Fibroblast of skin of back (primary cell): ENCODE results near the gene DTX1.

ENCODE experiments used
- DNase-seq: peaks from one replicate; pipeline ENCODE4 v3.0.0-alpha.2; 2013

DTX1 gene

DNA sequence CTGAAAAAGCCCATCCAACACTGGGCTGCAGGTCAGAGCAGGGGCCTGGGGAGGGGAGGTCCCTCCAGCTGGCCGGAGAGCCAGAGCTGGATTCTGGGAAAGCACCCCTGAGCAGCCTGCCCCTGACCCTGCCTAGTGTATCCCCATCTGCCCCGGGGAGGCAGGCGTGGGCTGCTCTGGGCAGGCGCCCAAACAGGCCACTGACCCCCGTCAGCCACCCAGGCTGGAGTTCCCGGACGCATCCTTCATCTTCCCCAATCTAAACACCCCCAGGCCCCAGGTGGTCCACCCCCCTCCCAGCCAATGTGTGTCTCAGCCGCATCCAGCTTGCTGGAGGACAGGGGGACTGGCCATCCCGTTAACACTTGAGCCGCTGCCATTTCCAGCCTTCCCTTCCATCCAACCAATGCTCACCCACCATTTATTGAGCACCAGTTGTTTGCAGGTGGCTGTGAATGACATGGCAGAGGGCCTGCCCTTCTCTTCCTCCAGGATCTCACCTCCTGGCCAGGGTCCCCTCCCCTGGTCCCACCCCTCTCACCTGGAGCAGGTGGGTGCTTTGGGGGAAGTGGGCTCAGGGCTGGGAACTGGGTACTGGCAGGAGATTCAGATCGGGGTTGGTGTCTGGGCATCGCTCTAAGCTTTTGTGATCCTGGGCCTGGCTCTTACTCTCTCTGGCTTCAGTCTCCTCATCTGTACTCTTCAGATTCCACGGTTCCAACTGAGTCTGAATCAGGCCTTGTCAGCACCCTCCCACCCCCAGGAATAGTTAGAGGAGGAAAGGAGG lies 743 bp upstream of the DTX1 start:
- no peak for DNase-seq

DNA sequence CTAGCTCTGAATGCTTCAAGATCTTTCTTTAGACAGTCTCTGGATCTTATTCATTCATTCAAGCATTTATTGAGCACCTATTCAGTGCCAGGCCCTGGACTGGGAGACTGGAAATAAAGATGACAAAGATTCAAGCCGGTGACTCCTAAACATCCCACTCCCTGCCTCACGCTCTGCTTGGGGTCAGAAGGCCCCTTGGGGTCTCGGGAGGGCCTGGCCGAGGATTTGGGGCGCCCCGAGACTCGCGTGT lies 224 bp upstream of the DTX1 start:
- no peak for DNase-seq

DNA sequence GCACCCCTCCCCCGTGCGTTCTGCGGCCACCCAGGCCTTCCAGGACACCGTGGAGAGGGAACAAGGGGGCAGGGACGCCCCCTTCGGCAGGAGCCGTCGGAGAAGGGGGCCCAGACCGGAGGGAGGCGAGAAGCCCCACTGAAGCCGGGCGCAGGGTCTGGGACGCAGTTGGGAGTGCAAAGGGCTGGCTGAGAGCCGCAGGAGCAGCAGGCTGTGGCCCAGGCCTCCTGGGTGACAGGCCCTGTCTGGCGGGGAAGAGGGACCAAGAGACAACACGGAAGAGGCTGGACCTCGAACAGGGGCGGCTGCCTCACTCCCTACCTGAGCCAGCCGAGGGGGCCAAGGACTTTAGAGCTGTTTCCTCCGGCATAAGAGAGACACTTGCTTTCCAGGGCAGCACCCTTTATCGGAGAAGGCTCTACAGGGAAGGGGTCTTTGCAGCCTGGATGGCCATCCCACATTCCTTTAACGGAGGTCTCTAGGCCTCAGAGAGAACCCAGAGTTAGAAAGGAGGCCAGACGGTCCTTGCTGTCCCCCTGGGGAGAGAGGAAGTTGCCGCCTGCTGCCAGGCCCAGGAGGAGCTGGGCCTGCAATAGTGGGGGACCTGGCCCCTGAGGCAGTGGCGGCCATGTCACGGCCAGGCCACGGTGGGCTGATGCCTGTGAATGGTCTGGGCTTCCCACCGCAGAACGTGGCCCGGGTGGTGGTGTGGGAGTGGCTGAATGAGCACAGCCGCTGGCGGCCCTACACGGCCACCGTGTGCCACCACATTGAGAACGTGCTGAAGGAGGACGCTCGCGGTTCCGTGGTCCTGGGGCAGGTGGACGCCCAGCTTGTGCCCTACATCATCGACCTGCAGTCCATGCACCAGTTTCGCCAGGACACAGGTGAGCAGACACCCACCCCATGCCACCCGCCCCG lies 1.3 kb downstream of the DTX1 start:
- no peak for DNase-seq

DNA sequence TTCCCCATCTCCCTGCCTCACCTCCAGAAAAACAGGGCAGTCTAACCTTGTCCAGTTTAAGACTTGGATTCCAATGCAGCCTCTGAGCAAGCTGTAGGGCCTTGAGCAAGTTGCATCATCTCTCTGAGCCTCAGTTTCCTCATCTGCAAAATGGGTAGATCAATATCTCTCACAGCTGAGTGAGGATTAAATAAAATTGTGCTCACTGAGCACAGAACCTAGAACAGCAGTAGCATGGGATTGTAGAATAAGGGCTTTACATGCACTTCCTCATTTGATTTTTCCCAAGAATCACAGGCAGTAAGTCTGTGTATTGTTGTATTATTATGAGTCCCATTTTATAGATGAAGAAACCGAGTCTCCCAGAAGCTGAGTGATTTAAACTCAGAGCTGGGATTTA lies 2.0 kb downstream of the DTX1 start:
- no peak for DNase-seq

DNA sequence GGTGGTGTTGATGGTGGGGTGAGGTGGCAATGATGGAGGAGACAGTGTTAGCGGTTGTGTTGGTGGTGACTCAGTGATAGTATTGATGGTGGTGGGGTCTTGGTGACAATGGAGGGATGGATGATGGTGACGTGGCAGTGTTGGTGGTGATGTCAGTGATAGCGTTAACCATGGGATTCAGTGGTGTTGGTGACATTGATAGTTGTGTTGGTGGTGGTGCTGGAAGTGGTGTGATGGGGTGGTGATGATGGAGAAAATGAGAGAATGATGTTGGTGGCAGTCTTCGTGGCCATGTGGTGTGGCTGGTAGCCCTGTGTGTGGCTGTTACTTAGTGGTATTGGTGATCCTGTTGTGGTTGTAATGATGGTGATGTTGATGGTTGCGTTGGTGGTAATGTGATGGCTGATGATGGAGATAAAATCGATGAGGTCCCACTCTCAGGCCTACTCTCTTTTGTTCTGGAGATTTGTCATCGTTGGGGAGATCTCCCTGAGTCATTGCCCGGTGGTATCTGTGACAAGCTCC lies 2.6 kb downstream of the DTX1 start:
- DNase-seq, result no peak

DNA sequence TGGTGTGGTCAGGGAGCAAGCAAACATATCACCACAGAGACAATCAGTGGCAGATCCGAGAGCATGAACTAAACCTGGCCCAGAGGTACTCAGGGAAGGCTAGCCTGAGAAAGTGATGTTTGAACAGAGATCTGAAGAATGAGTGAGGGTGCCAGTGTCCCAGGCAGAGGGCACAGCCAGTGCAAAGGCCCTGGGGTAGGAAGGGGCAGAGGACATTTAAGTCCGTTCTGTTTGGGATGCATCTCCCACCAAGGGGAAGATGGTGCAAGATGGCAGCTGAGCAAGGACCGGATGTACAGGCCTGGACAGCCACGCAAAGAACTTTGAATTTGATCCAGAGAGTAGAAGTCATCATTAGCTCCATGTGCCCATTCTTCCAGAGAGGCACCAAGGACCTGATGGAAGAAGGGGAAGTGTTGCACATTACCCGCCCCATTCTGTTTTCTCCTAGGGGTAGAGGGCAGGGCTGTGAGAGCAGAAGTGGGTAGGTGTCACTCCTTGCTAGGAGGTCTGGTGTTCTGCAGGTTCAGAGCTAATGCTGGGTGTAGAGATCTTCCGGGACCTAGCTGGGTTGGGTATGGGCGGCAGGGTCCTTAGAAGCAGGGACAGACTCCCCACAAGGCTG lies 3.9 kb downstream of the DTX1 start:
- no peak for DNase-seq

DNA sequence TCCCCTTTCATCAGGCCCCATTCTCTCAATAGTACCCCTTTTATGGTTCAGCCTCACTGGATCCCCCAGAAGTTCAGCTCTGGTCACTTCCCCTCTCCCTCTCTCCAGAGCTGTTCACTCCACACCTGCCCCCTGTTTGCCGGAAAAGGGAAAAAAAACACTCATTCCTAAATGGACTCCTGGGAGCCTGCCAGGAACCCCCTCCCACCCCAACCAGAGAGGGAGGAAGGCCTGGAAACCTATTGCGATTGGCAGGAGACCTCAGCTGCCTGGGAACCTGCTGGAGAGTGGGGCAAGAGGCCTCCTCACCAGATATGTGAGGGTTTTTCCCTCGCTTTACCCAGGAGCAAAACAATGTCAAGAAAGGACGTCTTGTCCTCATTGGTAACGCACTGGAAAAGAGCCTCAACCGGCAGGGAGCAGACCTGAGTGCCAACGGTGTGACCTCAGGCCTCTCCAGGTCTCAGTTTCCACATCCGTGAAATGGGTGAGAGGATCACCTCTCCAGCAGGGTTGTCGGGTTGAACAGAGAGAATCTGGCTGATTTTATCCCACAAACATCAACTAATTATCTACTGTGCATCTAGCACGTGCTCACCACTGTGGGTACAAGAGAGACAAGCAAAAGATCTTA lies 4.6 kb downstream of the DTX1 start:
- no peak for DNase-seq

DNA sequence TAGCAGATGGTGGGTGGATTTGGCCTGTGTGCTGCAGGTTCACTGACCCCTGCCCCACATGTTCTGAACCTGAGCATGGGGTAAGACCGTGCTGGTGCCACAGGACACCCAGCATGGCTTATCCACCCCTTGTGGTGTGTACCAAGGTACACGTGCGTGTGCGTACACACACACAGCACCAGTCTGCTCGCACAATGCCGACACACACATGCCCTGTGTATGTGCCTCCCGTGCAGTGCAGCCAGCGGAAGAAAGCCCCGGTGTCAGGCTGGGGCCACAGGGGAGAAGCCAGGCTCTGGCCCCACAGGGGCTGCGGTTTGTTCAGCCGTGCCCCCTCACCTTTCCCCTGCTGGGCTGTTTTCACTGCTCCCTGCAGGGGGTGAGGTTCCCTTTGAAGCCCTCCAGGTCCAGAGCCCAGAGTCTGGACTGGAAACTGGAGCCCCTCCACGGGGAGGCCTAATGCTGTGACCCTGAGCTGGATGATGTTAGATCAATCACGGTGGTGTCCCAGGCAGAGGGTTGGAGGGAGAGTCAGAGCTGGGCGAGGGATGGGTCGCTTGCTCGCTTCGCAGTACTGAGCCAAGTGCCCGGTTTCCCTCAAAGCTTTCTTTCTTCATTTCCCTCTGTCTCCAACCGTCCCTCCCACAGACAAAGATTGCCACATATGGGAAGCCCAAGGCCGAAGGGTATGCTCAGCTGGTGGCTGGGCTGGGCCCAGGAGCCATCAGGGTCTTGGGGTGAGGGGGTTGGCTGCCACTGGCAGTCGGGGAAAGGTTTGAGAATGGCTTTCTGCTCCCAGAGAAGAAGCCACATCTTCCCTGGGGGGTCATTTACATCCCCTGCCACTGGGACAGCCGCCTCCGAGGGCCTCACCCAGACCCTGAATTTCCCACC lies 6.2 kb downstream of the DTX1 start:
- DNase-seq, result no peak

DNA sequence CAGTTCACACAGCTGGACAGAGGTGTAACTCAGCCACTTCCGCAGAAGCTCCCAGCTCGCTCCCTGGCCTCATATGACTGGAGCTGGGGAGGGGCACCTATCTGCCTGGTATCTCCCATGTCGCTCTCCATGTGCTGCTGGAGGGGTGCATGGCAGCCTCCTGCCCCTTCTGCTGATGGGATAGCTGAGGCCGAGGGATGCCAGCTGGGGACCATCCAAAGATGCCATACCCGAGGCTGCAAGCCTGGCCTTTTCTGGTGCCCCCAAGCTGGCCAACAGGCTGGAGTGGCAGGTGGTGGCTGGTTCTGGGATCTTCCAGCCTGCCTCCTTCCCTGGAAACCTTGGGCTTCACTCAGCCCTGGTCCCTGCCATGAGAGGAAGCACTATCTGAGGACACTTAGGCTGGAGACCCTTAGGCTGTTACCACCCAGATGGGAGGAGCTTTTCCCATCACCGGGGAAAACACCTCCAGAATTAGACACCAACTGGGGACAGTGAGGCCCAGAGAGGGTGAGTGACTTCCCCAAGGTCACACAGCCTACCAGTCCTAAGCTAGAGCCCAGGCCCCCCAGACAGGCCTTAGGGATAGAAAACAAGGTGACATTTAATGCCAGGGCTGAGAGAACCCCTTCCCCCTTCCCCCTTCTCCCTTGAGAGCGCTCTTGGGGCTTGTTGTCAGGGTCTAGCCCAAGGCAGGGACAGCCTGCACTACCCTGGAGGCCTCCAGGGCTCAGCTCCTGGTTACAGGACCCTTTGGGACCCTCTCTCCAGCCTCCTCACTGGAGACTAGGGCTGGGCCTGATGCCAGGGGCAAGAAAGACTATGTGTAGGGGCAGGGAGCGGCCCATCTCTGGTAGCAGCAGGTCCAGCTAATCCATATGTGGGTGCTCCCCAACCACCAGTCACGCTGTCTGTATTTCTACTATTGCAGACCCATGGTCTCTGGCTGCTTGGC lies 7.1 kb downstream of the DTX1 start:
- DNase-seq, result no peak

DNA sequence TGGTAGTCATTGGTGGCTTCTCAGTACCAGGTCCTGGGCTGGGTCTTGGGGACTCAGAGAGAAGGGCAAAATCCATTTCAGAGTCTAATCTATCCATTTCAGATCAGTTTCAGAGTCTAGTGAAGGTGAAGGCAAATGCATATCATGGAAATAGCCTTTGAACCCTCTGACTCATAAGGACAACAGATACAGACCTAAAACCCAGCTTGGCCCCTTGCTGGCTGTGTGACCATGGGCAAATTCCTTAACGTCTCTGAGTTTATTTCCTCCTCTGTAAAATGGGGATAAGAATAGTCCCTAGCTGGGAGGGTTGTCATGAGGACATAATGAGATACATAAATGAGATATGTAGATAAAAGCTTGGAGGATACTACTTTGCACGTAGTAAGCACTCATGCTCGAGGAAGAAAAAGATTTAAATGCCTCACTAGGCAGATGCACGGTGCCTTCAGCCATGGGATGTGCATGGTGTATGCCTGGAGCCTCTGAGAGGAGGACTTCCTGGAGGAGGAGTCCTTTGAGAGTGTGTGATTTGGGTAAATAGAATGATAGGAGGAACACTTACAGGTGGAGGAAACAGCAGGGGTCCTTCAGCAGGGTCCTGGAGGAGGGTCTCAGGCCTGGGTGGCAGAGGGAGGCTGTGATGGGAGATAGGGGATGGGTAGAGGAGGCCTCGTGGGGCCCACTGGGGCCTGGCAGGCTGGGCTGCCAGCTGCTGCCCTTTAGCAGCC lies 8.0 kb downstream of the DTX1 start:
- no peak for DNase-seq

DNA sequence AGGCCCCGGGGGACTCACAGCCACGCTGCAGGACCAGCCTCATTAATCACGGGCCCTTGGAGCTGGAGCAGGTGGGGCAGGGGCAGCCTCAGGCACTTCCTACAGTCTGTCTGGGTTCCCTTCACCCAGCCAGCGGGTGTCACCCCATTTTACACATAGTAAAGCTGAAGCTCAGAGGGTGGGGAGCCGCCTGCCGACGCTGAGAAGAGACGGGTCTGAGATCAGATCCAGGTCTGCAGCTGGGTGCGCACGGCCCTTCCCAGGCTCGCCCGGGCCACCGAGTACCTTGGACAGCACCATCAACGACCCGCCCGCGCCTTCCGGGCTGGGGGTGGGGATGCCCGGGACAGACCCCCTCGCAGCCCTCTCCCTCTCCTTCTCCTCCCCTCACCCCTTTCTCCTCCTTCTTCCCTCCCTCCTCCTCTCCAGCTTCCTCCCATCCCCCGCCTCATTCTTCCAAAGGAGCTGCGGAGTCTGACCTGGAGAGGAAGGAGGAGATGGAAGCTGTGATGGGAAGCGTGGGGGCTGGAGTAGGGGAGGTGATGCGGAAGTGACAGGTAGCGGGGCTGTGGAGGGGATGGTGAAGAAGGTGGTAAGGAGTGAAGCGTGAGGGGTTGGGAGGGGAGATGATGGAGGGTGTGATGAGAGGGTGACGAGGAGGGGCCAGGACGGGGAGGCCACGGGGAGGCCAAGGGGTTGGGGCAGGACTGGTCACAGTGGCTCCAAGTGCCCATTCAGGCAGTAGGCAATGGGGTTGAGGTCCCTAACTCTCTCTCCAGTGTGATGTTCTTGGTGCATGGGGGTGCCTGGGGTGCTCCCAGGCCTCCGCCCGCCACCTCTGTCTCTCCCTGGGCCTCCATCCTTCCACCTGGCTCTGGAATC lies 8.8 kb downstream of the DTX1 start:
- DNase-seq, result no peak

DNA sequence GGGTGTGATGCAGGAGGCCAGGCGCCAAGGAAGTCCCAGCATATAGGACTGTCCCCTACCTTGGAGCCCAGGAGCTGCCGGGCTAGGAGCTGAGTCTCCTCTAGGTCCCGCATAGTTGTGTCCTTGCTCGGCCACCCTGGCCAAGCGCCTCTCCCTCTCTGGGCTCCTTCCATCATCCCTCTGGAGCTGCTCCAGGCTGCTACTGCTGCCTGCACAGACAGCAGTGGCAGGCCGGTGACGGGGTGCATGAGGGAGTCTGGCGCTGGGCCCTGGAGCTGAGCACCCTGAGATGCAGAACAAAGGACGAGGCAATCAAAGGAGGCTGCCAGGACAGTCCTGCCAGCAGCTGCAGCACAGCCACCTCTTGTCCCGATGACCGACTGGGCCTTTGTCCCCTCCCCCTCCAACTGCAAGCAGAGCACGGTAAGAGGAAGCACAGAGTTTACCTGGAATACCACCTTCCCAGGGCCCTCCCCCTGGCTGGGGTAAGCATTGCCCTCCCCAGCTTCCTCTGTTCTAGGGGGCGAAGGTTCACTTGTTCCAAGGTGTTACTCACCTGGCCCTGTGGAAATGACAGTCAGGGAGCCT lies 10.4 kb downstream of the DTX1 start:
- DNase-seq, result no peak

DNA sequence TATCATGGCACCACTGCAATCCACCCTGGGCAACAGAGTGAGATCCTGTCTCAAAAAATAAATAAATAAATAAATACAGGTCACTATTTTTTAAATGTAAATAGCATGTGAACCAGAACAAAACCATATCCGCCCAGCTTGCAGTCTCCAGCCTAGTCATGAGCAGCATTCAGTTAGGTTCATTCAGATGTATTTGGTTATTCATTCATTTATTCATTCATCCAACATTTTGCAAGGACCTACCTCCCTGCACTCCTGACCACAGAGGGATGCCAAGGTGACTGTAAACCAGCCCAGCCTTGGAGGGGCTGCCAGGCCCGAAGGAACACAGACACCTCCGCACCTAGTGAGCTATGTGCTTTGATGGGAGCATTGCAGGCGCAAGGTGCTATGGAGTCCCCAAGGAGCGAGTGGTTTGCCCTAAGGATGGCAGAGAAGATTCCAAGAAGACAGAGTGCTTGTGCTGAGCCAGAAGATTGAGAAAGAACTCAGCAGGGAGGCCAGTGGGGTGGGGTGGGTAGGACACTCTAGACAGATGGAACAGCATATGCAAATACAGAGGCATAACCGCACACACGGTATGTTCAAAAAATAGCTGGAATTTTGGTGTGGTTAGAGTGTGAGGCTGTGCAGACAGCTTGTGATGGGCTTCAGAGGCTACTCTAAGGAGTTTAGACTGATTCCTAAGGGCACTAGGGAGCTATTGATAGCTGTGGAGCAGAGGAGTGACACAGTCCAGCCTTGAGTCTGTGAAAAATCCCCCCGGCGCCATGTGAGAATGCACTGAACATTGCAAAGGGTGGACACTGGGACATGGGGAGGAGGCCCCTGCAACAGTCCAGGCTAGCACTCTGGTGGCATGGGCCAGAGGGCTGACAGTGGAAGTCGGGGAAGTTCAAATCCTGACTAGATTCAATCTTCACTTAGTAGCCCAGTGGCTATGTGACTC lies 11.7 kb downstream of the DTX1 start:
- no peak for DNase-seq

DNA sequence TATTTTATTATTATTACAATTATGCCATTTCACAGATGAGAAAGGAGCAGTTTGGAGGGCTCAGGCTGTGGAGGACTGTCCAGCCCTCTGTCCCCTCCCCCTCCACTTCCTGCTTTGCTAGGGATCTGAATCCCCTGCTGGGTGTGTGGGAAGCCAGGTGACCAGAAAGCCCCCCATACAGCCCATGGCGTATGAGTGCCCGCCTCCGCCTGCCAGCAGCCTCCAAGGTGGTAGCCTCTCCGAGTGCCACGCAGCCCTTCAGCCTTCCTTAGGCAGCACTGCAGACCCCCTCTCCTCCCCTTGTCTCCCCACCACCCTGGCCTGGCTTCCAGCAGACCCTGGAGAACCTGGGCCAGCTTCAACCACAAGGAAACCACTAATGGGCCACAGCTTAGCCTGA lies 12.6 kb downstream of the DTX1 start:
- DNase-seq, result no peak

DNA sequence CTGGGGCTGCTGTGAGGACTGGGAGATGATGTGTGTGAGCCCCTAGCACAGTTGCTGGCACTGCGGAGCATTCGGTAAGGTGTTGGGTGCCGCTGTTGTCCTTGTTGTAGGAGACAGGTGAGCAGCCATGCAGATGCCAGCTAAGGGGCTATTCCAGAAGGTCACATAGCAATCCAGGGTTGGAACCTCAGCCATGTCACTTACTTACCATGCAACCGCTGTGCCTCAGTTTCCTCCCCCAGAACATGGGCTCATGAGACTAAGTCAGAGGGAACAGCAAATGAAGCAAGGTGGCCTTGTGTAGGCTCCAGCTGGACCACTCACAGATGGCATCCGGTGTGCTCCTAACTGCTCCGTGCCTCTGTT lies 13.2 kb downstream of the DTX1 start:
- no peak for DNase-seq

DNA sequence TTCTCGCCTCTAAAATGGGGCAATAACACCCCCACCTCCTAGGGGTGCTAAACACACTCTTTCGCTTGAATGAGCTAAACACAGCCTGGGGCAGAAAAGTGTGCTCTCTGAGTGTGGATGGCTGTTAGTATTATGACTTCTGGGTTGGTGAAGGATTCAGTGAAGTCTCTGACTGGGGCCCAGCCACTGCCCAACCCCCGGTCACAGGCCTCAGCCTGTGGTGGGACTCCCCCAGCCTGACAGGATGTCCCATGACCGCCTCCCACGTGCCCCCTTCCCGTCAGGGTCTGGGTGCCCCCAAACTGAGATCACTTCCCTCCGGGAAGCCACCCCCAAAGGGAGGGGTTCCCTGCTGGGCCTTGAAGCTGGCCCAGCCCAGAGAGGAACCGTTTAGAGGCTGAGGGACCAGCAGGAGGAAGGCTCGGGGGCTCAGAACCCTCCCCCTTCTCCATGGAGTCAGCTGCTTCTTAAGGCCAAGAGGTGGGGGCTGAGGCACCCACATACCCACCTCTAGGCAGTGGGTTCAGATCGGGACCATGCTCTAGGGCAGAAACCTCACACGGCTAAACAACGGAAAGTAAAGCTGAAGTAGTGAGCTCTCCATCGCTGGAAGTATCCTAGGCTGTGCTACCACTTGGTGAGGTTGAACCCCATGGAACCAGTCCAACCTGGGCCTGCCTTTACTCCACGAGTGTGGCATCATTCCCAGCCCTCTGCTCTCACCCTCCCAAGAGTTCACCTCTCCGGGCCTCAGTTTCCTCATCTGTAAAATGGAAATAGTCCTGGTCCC lies 13.8 kb downstream of the DTX1 start:
- no peak for DNase-seq
